CD14-positive monocyte (primary cell): ENCODE measurements around the gene LEPROT. TPM values are rescaled to one million over a fixed set of nuclear protein-coding genes. Genes with fewer than 3 reads are reported as not detected.

Experiments
- DNase-seq, 3 donors: peaks; one replicate each; pipeline ENCODE4 v3.0.0-alpha.2; 2011 to 2022
- H2AFZ ChIP-seq: 2 replicates; pipeline ENCODE4 v1.6.0; 2012; ENCODE audit warnings: mild to moderate bottlenecking, low read depth, low read length, inconsistent platforms; ENCODE audit not compliant: insufficient read depth, poor library complexity, severe bottlenecking
- H3K27ac ChIP-seq, 2 donors: 1 replicate in 1 of 2; 2 replicates in 1 of 2; pipeline ENCODE4 v1.5.1; 2012 to 2013; ENCODE audit warnings: low read length in 2 of 2, control low read depth in 1 of 2, inconsistent platforms in 1 of 2, low read depth in 1 of 2, mild to moderate bottlenecking in 1 of 2
- H3K27me3 ChIP-seq, 2 donors: one replicate each; pipeline versions ENCODE4 v1.6.0 to v1.6.1; 2011 to 2013; ENCODE audit warnings: low read length in 2 of 2; ENCODE audit not compliant: control insufficient read depth in 2 of 2, insufficient read depth in 2 of 2
- H3K36me3 ChIP-seq, 2 donors: replicated peaks in 1 of 2; 1 replicate in 1 of 2; 2 replicates in 1 of 2; pipeline versions ENCODE4 v1.5.1 to v1.6.1; 2012 to 2013; ENCODE audit warnings: low read length in 2 of 2, control low read depth in 1 of 2, inconsistent platforms in 1 of 2, mild to moderate bottlenecking in 1 of 2; ENCODE audit not compliant: insufficient read depth in 2 of 2, control insufficient read depth in 1 of 2
- H3K4me1 ChIP-seq, 2 donors: 1 replicate in 1 of 2; 2 replicates in 1 of 2; pipeline versions ENCODE4 v1.5.1 to v1.6.1; 2012 to 2013; ENCODE audit warnings: low read length in 2 of 2, control low read depth in 1 of 2, inconsistent platforms in 1 of 2, mild to moderate bottlenecking in 1 of 2, moderate library complexity in 1 of 2; ENCODE audit not compliant: insufficient read depth in 2 of 2, control insufficient read depth in 1 of 2
- H3K4me2 ChIP-seq: replicated peaks from 2 replicates; pipeline ENCODE3; 2012; ENCODE audit warnings: low read length, moderate library complexity, mild to moderate bottlenecking; ENCODE audit not compliant: poor library complexity, severe bottlenecking; ENCODE audit errors: extremely low read depth
- H3K4me3 ChIP-seq, 3 experiments: fragments of 200-600 bp in 1 of 3; sonication (generic) in 1 of 3; replicated peaks in 1 of 3; 1 replicate in 2 of 3; 2 replicates in 1 of 3; pipeline ENCODE4 v1.5.1; 2011 to 2013; ENCODE audit warnings: low read length in 3 of 3, mild to moderate bottlenecking in 3 of 3, control low read depth in 2 of 3, low read depth in 2 of 3, inconsistent platforms in 1 of 3, moderate library complexity in 1 of 3
- H3K79me2 ChIP-seq: 2 replicates; pipeline ENCODE4 v1.6.0; 2012; ENCODE audit warnings: mild to moderate bottlenecking, control low read depth, inconsistent platforms, low read length, moderate library complexity; ENCODE audit not compliant: insufficient read depth
- H3K9ac ChIP-seq: 2 replicates; pipeline ENCODE4 v1.6.0; 2017; ENCODE audit warnings: low read length, mild to moderate bottlenecking; ENCODE audit not compliant: insufficient read depth, poor library complexity, severe bottlenecking
- H3K9me3 ChIP-seq, 2 donors: replicated peaks in 1 of 2; 1 replicate in 1 of 2; 2 replicates in 1 of 2; pipeline versions ENCODE4 v1.5.1 to v1.6.1; 2012 to 2013; ENCODE audit warnings: low read length in 2 of 2, control low read depth in 1 of 2; ENCODE audit not compliant: control insufficient read depth in 1 of 2, insufficient read depth in 1 of 2
- H4K20me1 ChIP-seq: 2 replicates; pipeline ENCODE4 v1.6.0; 2012; ENCODE audit warnings: mild to moderate bottlenecking, low read length, control low read depth, moderate library complexity; ENCODE audit not compliant: insufficient read depth
- H3K27ac Mint-ChIP-seq, 7 donors: one replicate each; pipeline ENCODE4 v1.8.0; 2020; ENCODE audit warnings: mild to moderate bottlenecking in 7 of 7, mixed read lengths in 7 of 7, moderate library complexity in 6 of 7, inconsistent platforms in 2 of 7
- H3K27me3 Mint-ChIP-seq, 3 donors: one replicate each; pipeline ENCODE4 v1.8.0; 2021 to 2022; ENCODE audit warnings: low read depth in 3 of 3, mild to moderate bottlenecking in 3 of 3, mixed read lengths in 3 of 3, moderate library complexity in 3 of 3, inconsistent platforms in 1 of 3
- H3K36me3 Mint-ChIP-seq, 2 donors: one replicate each; pipeline ENCODE4 v1.8.0; 2020; ENCODE audit warnings: mixed read lengths in 2 of 2, inconsistent platforms in 1 of 2, mild to moderate bottlenecking in 1 of 2
- H3K4me1 Mint-ChIP-seq: one replicate; pipeline ENCODE4 v1.8.0; 2020; ENCODE audit warnings: mild to moderate bottlenecking, mixed read lengths
- H3K4me3 Mint-ChIP-seq, 2 donors: one replicate each; pipeline ENCODE4 v1.8.0; 2020; ENCODE audit warnings: mild to moderate bottlenecking in 2 of 2, mixed read lengths in 2 of 2, moderate library complexity in 1 of 2
- H3K9me3 Mint-ChIP-seq, 7 donors: one replicate each; pipeline ENCODE4 v1.8.0; 2020 to 2022; ENCODE audit warnings: mixed read lengths in 7 of 7, mild to moderate bottlenecking in 6 of 7, moderate library complexity in 6 of 7, inconsistent platforms in 2 of 7
- CTCF ChIP-seq: fragments of 200-600 bp; IDR thresholded peaks from one replicate; pipeline ENCODE4 v1.8.0; 2022; ENCODE audit warnings: antibody characterized with exemption, mild to moderate bottlenecking
- WGBS: methylation state at CpG from one replicate; pipeline ENCODE4 v1.1.5; 2013; ENCODE audit warnings: missing lambda C conversion rate; ENCODE audit not compliant: insufficient coverage; 5-methylcytosine and 5-hydroxymethylcytosine counted together
- intact Hi-C, 2 donors: fragments of 100-400 bp; cut with micrococcal nuclease; formaldehyde crosslinking; loops; one replicate each; pipeline versions ENCODE4 v1.15.0 to v1.15.1; 2023
- polyA plus RNA-seq, 3 donors: library from polyadenylated mRNA; depleted of rRNA in 1 of 3; unstranded in 2 of 3; stranded (reverse) in 1 of 3; fragments of 300-500 nt in 2 of 3; fragments of >200 nt in 1 of 3; fragmentation: Illumina TruSeq in 2 of 3; gene quantifications; 1 replicate in 2 of 3; 2 replicates in 1 of 3; pipeline ENCODE4 v1.2.3, GENCODE V29; 2012 to 2021

The LEPROT gene
- polyA plus RNA-seq, 3 donors = 56.3 to 75.0 (median 74.7) TPM

- Mint-ChIP-seq H3K9me3 (no peaks in the 10 kb centered on the region), H3K4me3 (no peak overlapping the region), H3K4me1 (no peaks in the 10 kb centered on the region), H3K36me3 (no peaks in the 10 kb centered on the region), H3K27me3 (peaks cover 0 to 2% (median 0%) of the 10 kb centered on the region in 3 donors), H3K27ac (no peak overlapping the region)
- no CpG with 5 or more reads among the region's 1 CpG for WGBS
- no peak for DNase-seq
- H3K79me2 ChIP-seq = no peaks in the 10 kb centered on the region
- no peaks in the 10 kb centered on the region for H4K20me1 ChIP-seq
- no peak for TF ChIP-seq CTCF
- H3K36me3 ChIP-seq = no peaks in the 10 kb centered on the region
- H2AFZ ChIP-seq = no peak overlapping the region
- no peak overlapping the region for H3K4me2 ChIP-seq
- no peaks in the 10 kb centered on the region for H3K9me3 ChIP-seq
- no peak overlapping the region for H3K9ac ChIP-seq
- no peaks in the 10 kb centered on the region for H3K4me1 ChIP-seq
- H3K27ac ChIP-seq = no peak overlapping the region
- no peaks in the 10 kb centered on the region for H3K27me3 ChIP-seq
- intact Hi-C loops = no loop called here
- H3K4me3 ChIP-seq = no peak overlapping the region
These were observed 11.2 kb upstream of the LEPROT start for GRCh38 chr1:65409314-65409713.

- H4K20me1 ChIP-seq = no peaks in the 10 kb centered on the region
- Mint-ChIP-seq H3K9me3 (no peaks in the 10 kb centered on the region), H3K36me3 (no peaks in the 10 kb centered on the region), H3K27me3 (peaks cover 0 to 2% (median 0%) of the 10 kb centered on the region in 3 donors), H3K27ac (no peak overlapping the region), H3K4me1 (no peaks in the 10 kb centered on the region), H3K4me3 (no peak overlapping the region)
- no peak overlapping the region for H3K27ac ChIP-seq
- TF ChIP-seq CTCF = no peak
- WGBS = no CpG with 5 or more reads among the region's 4 CpGs
- no peaks in the 10 kb centered on the region for H3K27me3 ChIP-seq
- H3K9me3 ChIP-seq = no peaks in the 10 kb centered on the region
- H3K4me1 ChIP-seq = no peaks in the 10 kb centered on the region
- DNase-seq = no peak
- no peak overlapping the region for H3K4me2 ChIP-seq
- intact Hi-C loops = no loop called here
- H3K9ac ChIP-seq = no peak overlapping the region
- H2AFZ ChIP-seq = no peak overlapping the region
- no peak overlapping the region for H3K4me3 ChIP-seq
- H3K36me3 ChIP-seq = no peaks in the 10 kb centered on the region
- H3K79me2 ChIP-seq = no peaks in the 10 kb centered on the region
These were observed 10.6 kb upstream of the LEPROT start for GRCh38 chr1:65409816-65410326.
